ENCODE data around the gene SETD5.

DNA sequence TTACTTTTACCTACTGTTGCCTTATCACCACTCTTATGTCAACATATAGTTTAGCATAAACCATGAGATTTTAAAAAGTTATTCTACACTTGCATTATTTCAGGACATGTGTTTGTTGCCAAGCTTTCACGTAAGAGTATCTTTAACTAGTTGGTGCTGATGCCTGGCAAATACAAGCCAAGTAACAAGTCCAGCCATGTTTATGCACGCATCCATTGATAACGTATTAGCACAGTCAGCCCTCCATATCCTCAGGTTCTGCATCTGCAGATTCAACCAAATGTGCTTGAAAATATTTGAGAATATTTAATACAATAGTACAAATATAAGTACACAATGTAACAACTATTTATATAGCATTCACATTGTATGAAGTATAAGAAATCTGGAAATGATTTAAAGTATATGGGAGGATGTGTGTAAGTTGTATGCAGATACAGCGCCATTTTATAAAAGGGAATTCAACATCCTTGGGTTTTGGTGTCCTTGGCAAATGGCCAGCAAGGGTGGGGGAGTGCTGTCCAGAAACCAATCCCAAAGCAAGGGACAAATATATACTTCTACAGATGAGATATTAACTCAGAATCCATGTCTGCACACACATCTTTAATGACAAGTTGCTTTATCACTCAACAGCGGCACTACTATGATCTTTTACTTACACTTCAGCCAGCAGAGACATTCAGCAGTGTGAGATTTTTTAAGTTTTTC is 8.7 kb upstream of the SETD5 start:
- TF ChIP-seq EZH2 (IDR thresholded peaks at IDR 0.05; ENCODE audit: borderline replicate concordance, low read depth, low read length, severe bottlenecking) (no peak), CTCF (IDR thresholded peaks at IDR 0.05; ENCODE audit: extremely low read depth in 1 of 2, insufficient read depth in 1 of 2, low read depth in 1 of 2, low read length in 2 of 2) (no peak)

Measured in endothelial cell of umbilical vein (primary cell).